ENCODE measurements around the gene PIK3R1. TPM values are rescaled to one million over a fixed set of nuclear protein-coding genes. Genes with fewer than 3 reads are reported as not detected.
A peak's percentile ranks its signal among the peaks of the same experiment; 100 is the strongest.

PIK3R1 gene
- total and polyA plus RNA-seq, 4 donors: 6.8 to 222 (median 74.9) TPM

DNA sequence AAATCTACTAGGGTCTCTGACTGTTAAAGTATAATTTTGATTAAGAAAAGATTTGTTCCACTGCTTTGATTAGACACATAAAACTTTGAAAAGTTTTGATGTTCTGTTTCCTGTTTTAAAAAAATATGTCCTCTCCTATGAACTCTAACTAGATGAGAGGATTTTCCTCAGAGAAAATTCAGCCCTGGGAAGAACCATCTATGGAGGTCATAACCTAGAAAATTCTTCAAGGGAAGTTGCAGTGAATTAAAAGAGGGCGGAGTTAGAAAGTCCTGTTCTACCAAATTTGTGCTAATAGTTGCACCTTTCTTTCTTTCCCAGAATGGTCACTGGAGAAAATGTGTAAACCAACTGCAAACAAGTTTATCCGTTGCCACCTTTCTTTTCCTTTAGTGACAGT is 27.7 kb downstream of the PIK3R1 start:
- ATAC-seq (ENCODE audit: insufficient read depth, low FRiP score) (no peak), DNase-seq (no peak)
- H3K4me1 ChIP-seq (ENCODE audit: control insufficient read depth in 5 of 5, insufficient read depth in 5 of 5, low read length in 5 of 5): peaks cover 8 to 39% (median 16%) of the 10 kb centered on the region in 5 donors
- TF ChIP-seq, protein P1, sequence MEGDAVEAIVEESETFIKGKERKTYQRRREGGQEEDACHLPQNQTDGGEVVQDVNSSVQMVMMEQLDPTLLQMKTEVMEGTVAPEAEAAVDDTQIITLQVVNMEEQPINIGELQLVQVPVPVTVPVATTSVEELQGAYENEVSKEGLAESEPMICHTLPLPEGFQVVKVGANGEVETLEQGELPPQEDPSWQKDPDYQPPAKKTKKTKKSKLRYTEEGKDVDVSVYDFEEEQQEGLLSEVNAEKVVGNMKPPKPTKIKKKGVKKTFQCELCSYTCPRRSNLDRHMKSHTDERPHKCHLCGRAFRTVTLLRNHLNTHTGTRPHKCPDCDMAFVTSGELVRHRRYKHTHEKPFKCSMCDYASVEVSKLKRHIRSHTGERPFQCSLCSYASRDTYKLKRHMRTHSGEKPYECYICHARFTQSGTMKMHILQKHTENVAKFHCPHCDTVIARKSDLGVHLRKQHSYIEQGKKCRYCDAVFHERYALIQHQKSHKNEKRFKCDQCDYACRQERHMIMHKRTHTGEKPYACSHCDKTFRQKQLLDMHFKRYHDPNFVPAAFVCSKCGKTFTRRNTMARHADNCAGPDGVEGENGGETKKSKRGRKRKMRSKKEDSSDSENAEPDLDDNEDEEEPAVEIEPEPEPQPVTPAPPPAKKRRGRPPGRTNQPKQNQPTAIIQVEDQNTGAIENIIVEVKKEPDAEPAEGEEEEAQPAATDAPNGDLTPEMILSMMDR (IDR thresholded peaks at IDR 0.05; ENCODE audit: control extremely low read depth, extremely low read depth): no peak
- no peaks in the 10 kb centered on the region for H3K9me3 ChIP-seq (ENCODE audit: control insufficient read depth in 4 of 4, insufficient read depth in 3 of 4, low read length in 3 of 4)
- H3K9ac ChIP-seq (ENCODE audit: insufficient read depth in 1 of 2, low read length in 2 of 2): no peak overlapping the region
- H3K27ac ChIP-seq (ENCODE audit: low read depth in 1 of 2, low read length in 1 of 2): peak overlapping the region in 1 of 2 donors; percentile 68
- H3K36me3 ChIP-seq (ENCODE audit: control insufficient read depth in 4 of 4, insufficient read depth in 4 of 4, low read length in 4 of 4): peaks cover 0 to 11% (median 1%) of the 10 kb centered on the region in 4 donors
- no peak overlapping the region for H3K4me3 ChIP-seq
- 83 to 84% methylated on average over 2 of the region's 2 CpGs for WGBS, 2 donors
- H3K27me3 ChIP-seq (ENCODE audit: control insufficient read depth in 3 of 3, insufficient read depth in 3 of 3, low read length in 2 of 3): no peaks in the 10 kb centered on the region

DNA sequence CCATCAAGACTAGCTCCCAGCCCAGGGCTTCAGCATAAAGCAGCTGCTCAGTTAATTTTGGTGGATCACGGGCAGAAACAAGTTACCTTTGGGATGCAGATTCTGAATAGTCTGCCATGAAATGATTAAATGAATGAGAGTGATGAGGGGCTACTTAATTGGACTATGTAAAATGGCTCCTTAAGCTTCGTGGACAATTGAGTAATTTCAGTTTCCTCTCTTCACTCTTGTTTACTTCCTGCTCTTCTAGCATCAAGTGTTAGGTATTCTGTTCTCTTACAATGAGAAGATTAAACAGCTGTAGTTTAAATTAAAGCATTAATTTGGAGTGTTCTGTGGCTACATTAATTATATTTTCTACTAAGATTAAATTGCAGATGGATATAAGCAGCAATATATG is 28.1 kb downstream of the PIK3R1 start:
- Histone ChIP-seq H3K27ac (ENCODE audit: low read depth in 1 of 2, low read length in 1 of 2) (peak overlapping the region in 1 of 2 donors; percentile 68), H3K9me3 (ENCODE audit: control insufficient read depth in 4 of 4, insufficient read depth in 3 of 4, low read length in 3 of 4) (no peaks in the 10 kb centered on the region), H3K27me3 (ENCODE audit: control insufficient read depth in 3 of 3, insufficient read depth in 3 of 3, low read length in 2 of 3) (no peaks in the 10 kb centered on the region), H3K4me1 (ENCODE audit: control insufficient read depth in 5 of 5, insufficient read depth in 5 of 5, low read length in 5 of 5) (peaks cover 8 to 39% (median 16%) of the 10 kb centered on the region in 5 donors), H3K36me3 (ENCODE audit: control insufficient read depth in 4 of 4, insufficient read depth in 4 of 4, low read length in 4 of 4) (peaks cover 0 to 11% (median 1%) of the 10 kb centered on the region in 4 donors), H3K9ac (ENCODE audit: insufficient read depth in 1 of 2, low read length in 2 of 2) (no peak overlapping the region), H3K4me3 (no peak overlapping the region)
- TF ChIP-seq, protein P1 (IDR thresholded peaks at IDR 0.05; ENCODE audit: control extremely low read depth, extremely low read depth): no peak
- no peak for ATAC-seq (ENCODE audit: insufficient read depth, low FRiP score)
- no peak for DNase-seq
- 46 to 51% methylated on average over 2 of the region's 2 CpGs for WGBS, 2 donors

DNA sequence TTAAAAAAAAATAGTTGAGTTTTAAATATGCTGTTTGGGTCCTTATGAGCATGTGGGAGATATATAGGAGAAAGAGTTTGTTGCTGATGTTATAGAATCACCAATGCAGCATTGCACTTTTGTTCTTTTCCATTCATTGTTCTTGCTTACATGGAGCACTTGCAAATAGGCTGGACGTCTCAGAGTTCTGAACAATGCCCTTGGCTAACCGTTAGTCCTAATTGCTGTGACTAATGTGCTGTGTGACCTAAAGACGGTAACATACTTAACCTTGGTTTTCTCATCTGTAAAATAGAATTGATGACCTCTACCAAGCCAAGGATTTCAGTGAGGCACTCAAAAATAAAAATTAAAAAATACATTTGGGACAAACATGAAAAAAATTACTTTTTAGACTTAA is 29.8 kb downstream of the PIK3R1 start:
- Histone ChIP-seq H3K27me3 (ENCODE audit: control insufficient read depth in 3 of 3, insufficient read depth in 3 of 3, low read length in 2 of 3) (no peaks in the 10 kb centered on the region), H3K4me3 (no peak overlapping the region), H3K9ac (ENCODE audit: insufficient read depth in 1 of 2, low read length in 2 of 2) (no peak overlapping the region), H3K36me3 (ENCODE audit: control insufficient read depth in 4 of 4, insufficient read depth in 4 of 4, low read length in 4 of 4) (peaks cover 0 to 11% (median 1%) of the 10 kb centered on the region in 4 donors), H3K4me1 (ENCODE audit: control insufficient read depth in 5 of 5, insufficient read depth in 5 of 5, low read length in 5 of 5) (peaks cover 11 to 41% (median 17%) of the 10 kb centered on the region in 5 donors), H3K27ac (ENCODE audit: low read depth in 1 of 2, low read length in 1 of 2) (peak overlapping the region in 1 of 2 donors; percentile 39), H3K9me3 (ENCODE audit: control insufficient read depth in 4 of 4, insufficient read depth in 3 of 4, low read length in 3 of 4) (no peaks in the 10 kb centered on the region)
- 58 to 66% methylated on average over 3 of the region's 3 CpGs for WGBS, 2 donors
- no peak for DNase-seq
- TF ChIP-seq, protein P1 (IDR thresholded peaks at IDR 0.05; ENCODE audit: control extremely low read depth, extremely low read depth): no peak
- no peak for ATAC-seq (ENCODE audit: insufficient read depth, low FRiP score)

DNA sequence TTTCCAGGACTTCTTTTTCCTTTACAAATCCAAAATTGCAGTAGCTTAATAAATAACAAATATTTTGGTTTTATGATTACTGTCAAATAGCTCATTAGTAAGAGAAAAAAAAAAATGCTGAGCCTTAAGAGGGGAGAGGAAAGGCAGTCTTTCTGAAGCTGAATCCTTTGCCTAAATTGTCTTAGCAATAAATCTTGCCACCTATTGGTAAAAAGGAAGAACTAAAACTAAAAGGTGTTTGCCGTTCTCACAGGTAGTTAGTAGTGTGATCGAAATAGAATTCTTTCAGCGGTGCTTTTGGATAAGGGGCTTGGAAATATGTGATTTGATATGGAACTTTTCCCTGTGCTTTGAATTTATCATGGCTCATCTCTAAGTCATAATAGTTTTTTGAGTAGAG is 31.2 kb downstream of the PIK3R1 start:
- H3K27ac ChIP-seq (ENCODE audit: low read depth in 1 of 2, low read length in 1 of 2): no peak overlapping the region
- no peak overlapping the region for H3K9ac ChIP-seq (ENCODE audit: insufficient read depth in 1 of 2, low read length in 2 of 2)
- H3K27me3 ChIP-seq (ENCODE audit: control insufficient read depth in 3 of 3, insufficient read depth in 3 of 3, low read length in 2 of 3): no peaks in the 10 kb centered on the region
- H3K4me3 ChIP-seq: no peak overlapping the region
- TF ChIP-seq, protein P1 (IDR thresholded peaks at IDR 0.05; ENCODE audit: control extremely low read depth, extremely low read depth): no peak
- ATAC-seq (ENCODE audit: insufficient read depth, low FRiP score) (no peak), DNase-seq (no peak)
- no peaks in the 10 kb centered on the region for H3K9me3 ChIP-seq (ENCODE audit: control insufficient read depth in 4 of 4, insufficient read depth in 3 of 4, low read length in 3 of 4)
- WGBS, 2 donors: 65 to 74% methylated on average over 3 of the region's 3 CpGs
- peaks cover 14 to 49% (median 28%) of the 10 kb centered on the region in 5 donors for H3K4me1 ChIP-seq (ENCODE audit: control insufficient read depth in 5 of 5, insufficient read depth in 5 of 5, low read length in 5 of 5)
- peaks cover 0 to 11% (median 1%) of the 10 kb centered on the region in 4 donors for H3K36me3 ChIP-seq (ENCODE audit: control insufficient read depth in 4 of 4, insufficient read depth in 4 of 4, low read length in 4 of 4)

All from lung (tissue), 12 donors.